Coronary artery (tissue), 2 donors: ENCODE measurements around the gene ZSCAN21.

Source experiments
- DNase-seq: peaks from one replicate; pipeline ENCODE4 v3.0.0-alpha.2; 2017; ENCODE audit warnings: low spot score
- H3K27ac ChIP-seq, 2 donors: fragments of 200-600 bp; sonication (generic); one replicate each; pipeline ENCODE4 v1.5.1; 2016 to 2019
- H3K4me3 ChIP-seq: fragments of 200-600 bp; sonication (generic); 2 replicates; pipeline ENCODE4 v1.5.1; 2016; ENCODE audit warnings: mild to moderate bottlenecking, moderate library complexity
- CTCF ChIP-seq: fragments of 200-600 bp; sonication (generic); IDR thresholded peaks from one replicate; pipeline ENCODE4 v1.5.1; 2019; ENCODE audit warnings: antibody characterized with exemption

Gene ZSCAN21

GRCh38 chr7:100091411-100092181 is 42.0 kb downstream of the ZSCAN21 start:
- TF ChIP-seq CTCF, result no peak
- H3K27ac ChIP-seq, result no peak overlapping the region
- no peak overlapping the region for H3K4me3 ChIP-seq
- DNase-seq, result no peak

- H3K4me3 ChIP-seq, result no peak overlapping the region
- TF ChIP-seq CTCF, result no peak
- H3K27ac ChIP-seq, result no peak overlapping the region
- no peak for DNase-seq
Observed at GRCh38 chr7:100093054-100093453, 43.5 kb downstream of the ZSCAN21 start.

- no peak for DNase-seq
- Histone ChIP-seq H3K4me3 (no peak overlapping the region), H3K27ac (no peak overlapping the region)
- TF ChIP-seq CTCF, result no peak
Observed at GRCh38 chr7:100093498-100093897, 43.9 kb downstream of the ZSCAN21 start.

- Histone ChIP-seq H3K27ac (no peak overlapping the region), H3K4me3 (no peak overlapping the region)
- no peak for DNase-seq
- no peak for TF ChIP-seq CTCF
Observed at GRCh38 chr7:100093925-100094486, 44.4 kb downstream of the ZSCAN21 start.

- no peak for DNase-seq
- TF ChIP-seq CTCF, result no peak
- Histone ChIP-seq H3K27ac (no peak overlapping the region), H3K4me3 (no peak overlapping the region)
Observed at GRCh38 chr7:100095289-100095688, 45.7 kb downstream of the ZSCAN21 start.

GRCh38 chr7:100095704-100096103 is 46.1 kb downstream of the ZSCAN21 start:
- H3K27ac ChIP-seq, result no peak overlapping the region
- TF ChIP-seq CTCF, result no peak
- no peak overlapping the region for H3K4me3 ChIP-seq
- DNase-seq, result no peak

- Histone ChIP-seq H3K4me3 (no peak overlapping the region), H3K27ac (no peak overlapping the region)
- TF ChIP-seq CTCF, result no peak
- DNase-seq, result no peak
Observed at GRCh38 chr7:100098913-100099312, 49.3 kb downstream of the ZSCAN21 start.
